Nephron (organoid): Measurements from ENCODE around the gene ZNRF2.

Experiments used
- H3K27ac Mint-ChIP-seq, 3 experiments: 2 replicates each; pipeline ENCODE4 v1.8.0; 2020; ENCODE audit warnings: mixed read lengths in 3 of 3, mild to moderate bottlenecking in 2 of 3, moderate library complexity in 1 of 3
- H3K27me3 Mint-ChIP-seq: 2 replicates; pipeline ENCODE4 v1.8.0; 2021; ENCODE audit warnings: low read depth, mild to moderate bottlenecking, moderate library complexity, mixed read lengths
- H3K36me3 Mint-ChIP-seq: 2 replicates; pipeline ENCODE4 v1.8.0; 2020; ENCODE audit warnings: low read depth, mixed read lengths
- H3K4me1 Mint-ChIP-seq: 2 replicates; pipeline ENCODE4 v1.8.0; 2020; ENCODE audit warnings: mixed read lengths
- H3K4me3 Mint-ChIP-seq, 3 experiments: 2 replicates each; pipeline ENCODE4 v1.8.0; 2020; ENCODE audit warnings: mild to moderate bottlenecking in 3 of 3, mixed read lengths in 3 of 3, moderate library complexity in 2 of 3
- H3K9me3 Mint-ChIP-seq: 2 replicates; pipeline ENCODE4 v1.8.0; 2020; ENCODE audit warnings: mixed read lengths
- CTCF ChIP-seq, 3 experiments: fragments of 200-600 bp; sonication (generic); IDR thresholded peaks; one replicate each; pipeline ENCODE4 v1.5.0; 2021; ENCODE audit warnings: antibody characterized with exemption in 3 of 3; ENCODE audit not compliant: unreplicated experiment in 3 of 3

Gene ZNRF2

GRCh38 chr7:30308389-30308788 is 24.0 kb downstream of the ZNRF2 start:
- Mint-ChIP-seq H3K36me3 (no peaks in the 10 kb centered on the region), H3K4me1 (peaks cover 25% of the 10 kb centered on the region), H3K9me3 (no peaks in the 10 kb centered on the region), H3K4me3 (no peak overlapping the region), H3K27ac (no peak overlapping the region), H3K27me3 (no peaks in the 10 kb centered on the region)
- no peak for TF ChIP-seq CTCF (IDR thresholded peaks at IDR 0.05; ENCODE audit: unreplicated experiment in 3 of 3)

- Mint-ChIP-seq H3K27me3 (no peaks in the 10 kb centered on the region), H3K4me3 (no peak overlapping the region), H3K27ac (no peak overlapping the region), H3K36me3 (no peaks in the 10 kb centered on the region), H3K4me1 (peaks cover 24% of the 10 kb centered on the region), H3K9me3 (no peaks in the 10 kb centered on the region)
- no peak for TF ChIP-seq CTCF (IDR thresholded peaks at IDR 0.05; ENCODE audit: unreplicated experiment in 3 of 3)
These were observed 24.9 kb downstream of the ZNRF2 start for GRCh38 chr7:30309302-30309701.

GRCh38 chr7:30309842-30310435 is 25.5 kb downstream of the ZNRF2 start:
- Mint-ChIP-seq H3K27me3 (no peaks in the 10 kb centered on the region), H3K9me3 (no peaks in the 10 kb centered on the region), H3K27ac (no peak overlapping the region)

GRCh38 chr7:30310674-30311362 is 26.4 kb downstream of the ZNRF2 start:
- no peaks in the 10 kb centered on the region for H3K9me3 Mint-ChIP-seq
- H3K27me3 Mint-ChIP-seq: no peaks in the 10 kb centered on the region
- H3K4me3 Mint-ChIP-seq: no peak overlapping the region
- no peak for TF ChIP-seq CTCF (IDR thresholded peaks at IDR 0.05; ENCODE audit: unreplicated experiment in 3 of 3)
- H3K4me1 Mint-ChIP-seq: peaks cover 13% of the 10 kb centered on the region
- H3K36me3 Mint-ChIP-seq: no peaks in the 10 kb centered on the region
- no peak overlapping the region for H3K27ac Mint-ChIP-seq

More at GRCh38 chr7:30309842-30310435, 25.5 kb downstream of the ZNRF2 start:
- no peak for TF ChIP-seq CTCF (IDR thresholded peaks at IDR 0.05; ENCODE audit: unreplicated experiment in 3 of 3)
- peaks cover 17% of the 10 kb centered on the region for H3K4me1 Mint-ChIP-seq
- no peak overlapping the region for H3K4me3 Mint-ChIP-seq
- H3K36me3 Mint-ChIP-seq: no peaks in the 10 kb centered on the region

- Mint-ChIP-seq H3K4me1 (peaks cover 13% of the 10 kb centered on the region), H3K9me3 (no peaks in the 10 kb centered on the region), H3K4me3 (no peak overlapping the region), H3K36me3 (no peaks in the 10 kb centered on the region), H3K27me3 (no peaks in the 10 kb centered on the region), H3K27ac (no peak overlapping the region)
- TF ChIP-seq CTCF (IDR thresholded peaks at IDR 0.05; ENCODE audit: unreplicated experiment in 3 of 3): no peak
These were observed 27.8 kb downstream of the ZNRF2 start for GRCh38 chr7:30312178-30312577.

- TF ChIP-seq CTCF (IDR thresholded peaks at IDR 0.05; ENCODE audit: unreplicated experiment in 3 of 3): no peak
- no peak overlapping the region for H3K4me3 Mint-ChIP-seq
These were observed 29.0 kb downstream of the ZNRF2 start for GRCh38 chr7:30313348-30313747.

More at GRCh38 chr7:30313348-30313747, 29.0 kb downstream of the ZNRF2 start:
- H3K4me1 Mint-ChIP-seq: peaks cover 13% of the 10 kb centered on the region
- H3K9me3 Mint-ChIP-seq: no peaks in the 10 kb centered on the region
- H3K27ac Mint-ChIP-seq: no peak overlapping the region
- H3K27me3 Mint-ChIP-seq: no peaks in the 10 kb centered on the region
- no peaks in the 10 kb centered on the region for H3K36me3 Mint-ChIP-seq
